Parathyroid adenoma (tissue), 2 donors: Measurements from ENCODE around the gene DOCK10.

Experiments used
- H2AFZ ChIP-seq: fragments of 300-600 bp; sonication (generic); one replicate; pipeline ENCODE4 v1.7.0; 2017; ENCODE audit warnings: antibody characterized with exemption, mild to moderate bottlenecking
- H3K27ac ChIP-seq: fragments of 300-600 bp; sonication (generic); one replicate; pipeline ENCODE4 v1.7.0; 2017
- H3K27me3 ChIP-seq: fragments of 300-600 bp; sonication (generic); one replicate; pipeline ENCODE4 v1.7.0; 2017; ENCODE audit warnings: low read length; ENCODE audit not compliant: control insufficient read depth, insufficient read depth
- H3K36me3 ChIP-seq: fragments of 300-600 bp; sonication (generic); one replicate; pipeline ENCODE4 v1.7.0; 2017; ENCODE audit warnings: low read length; ENCODE audit not compliant: control insufficient read depth, insufficient read depth
- H3K4me1 ChIP-seq: fragments of 300-600 bp; sonication (generic); one replicate; pipeline ENCODE4 v1.7.0; 2017; ENCODE audit warnings: control low read depth
- H3K4me2 ChIP-seq: fragments of 300-600 bp; sonication (generic); one replicate; pipeline ENCODE4 v1.7.0; 2017; ENCODE audit warnings: low read length
- H3K4me3 ChIP-seq: fragments of 300-600 bp; sonication (generic); one replicate; pipeline ENCODE4 v1.7.0; 2017; ENCODE audit warnings: low read depth, low read length
- H3K79me2 ChIP-seq: fragments of 300-600 bp; sonication (generic); one replicate; pipeline ENCODE4 v1.7.0; 2017; ENCODE audit warnings: control low read depth
- H3K9ac ChIP-seq: fragments of 300-600 bp; sonication (generic); one replicate; pipeline ENCODE4 v1.7.0; 2017; ENCODE audit warnings: mild to moderate bottlenecking
- H3K9me3 ChIP-seq: fragments of 300-600 bp; sonication (generic); one replicate; pipeline ENCODE4 v1.7.0; 2017; ENCODE audit warnings: low read length; ENCODE audit not compliant: control insufficient read depth
- TF ChIP-seq, protein P1 (sequence below): fragments of 300-600 bp; sonication (generic); IDR thresholded peaks from one replicate; pipeline ENCODE4 v1.7.0; 2017; ENCODE audit warnings: antibody characterized with exemption, mild to moderate bottlenecking
- donor health status: primary hyperparathyroidism.

DOCK10 gene

DNA sequence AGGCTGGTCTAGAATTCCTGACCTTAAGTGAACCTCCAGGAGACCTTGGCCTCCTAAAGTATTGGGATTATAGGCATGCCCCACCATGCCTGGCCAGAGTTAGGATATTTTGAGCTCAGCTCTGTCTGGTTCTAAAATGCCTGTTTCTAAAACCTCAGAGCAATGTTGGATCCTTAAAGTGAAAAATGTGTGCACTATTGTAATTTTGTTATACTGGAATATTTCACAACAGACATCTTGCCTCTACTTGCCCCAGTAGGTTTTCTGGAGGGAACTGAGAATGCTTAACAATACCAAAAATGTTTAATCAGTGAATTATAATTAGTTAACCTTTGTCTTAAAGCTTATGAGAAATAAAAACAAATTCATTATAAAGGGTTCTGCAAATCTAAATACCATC lies 181.5 kb downstream of the DOCK10 start:
- H2AFZ ChIP-seq = no peak overlapping the region
- H3K79me2 ChIP-seq = no peaks in the 10 kb centered on the region
- no peak overlapping the region for H3K9ac ChIP-seq
- H3K4me3 ChIP-seq = no peak overlapping the region
- H3K36me3 ChIP-seq = no peaks in the 10 kb centered on the region
- TF ChIP-seq, protein P1, sequence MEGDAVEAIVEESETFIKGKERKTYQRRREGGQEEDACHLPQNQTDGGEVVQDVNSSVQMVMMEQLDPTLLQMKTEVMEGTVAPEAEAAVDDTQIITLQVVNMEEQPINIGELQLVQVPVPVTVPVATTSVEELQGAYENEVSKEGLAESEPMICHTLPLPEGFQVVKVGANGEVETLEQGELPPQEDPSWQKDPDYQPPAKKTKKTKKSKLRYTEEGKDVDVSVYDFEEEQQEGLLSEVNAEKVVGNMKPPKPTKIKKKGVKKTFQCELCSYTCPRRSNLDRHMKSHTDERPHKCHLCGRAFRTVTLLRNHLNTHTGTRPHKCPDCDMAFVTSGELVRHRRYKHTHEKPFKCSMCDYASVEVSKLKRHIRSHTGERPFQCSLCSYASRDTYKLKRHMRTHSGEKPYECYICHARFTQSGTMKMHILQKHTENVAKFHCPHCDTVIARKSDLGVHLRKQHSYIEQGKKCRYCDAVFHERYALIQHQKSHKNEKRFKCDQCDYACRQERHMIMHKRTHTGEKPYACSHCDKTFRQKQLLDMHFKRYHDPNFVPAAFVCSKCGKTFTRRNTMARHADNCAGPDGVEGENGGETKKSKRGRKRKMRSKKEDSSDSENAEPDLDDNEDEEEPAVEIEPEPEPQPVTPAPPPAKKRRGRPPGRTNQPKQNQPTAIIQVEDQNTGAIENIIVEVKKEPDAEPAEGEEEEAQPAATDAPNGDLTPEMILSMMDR = no peak
- H3K9me3 ChIP-seq = no peaks in the 10 kb centered on the region
- no peak overlapping the region for H3K4me2 ChIP-seq
- no peaks in the 10 kb centered on the region for H3K4me1 ChIP-seq
- no peaks in the 10 kb centered on the region for H3K27me3 ChIP-seq
- no peak overlapping the region for H3K27ac ChIP-seq

DNA sequence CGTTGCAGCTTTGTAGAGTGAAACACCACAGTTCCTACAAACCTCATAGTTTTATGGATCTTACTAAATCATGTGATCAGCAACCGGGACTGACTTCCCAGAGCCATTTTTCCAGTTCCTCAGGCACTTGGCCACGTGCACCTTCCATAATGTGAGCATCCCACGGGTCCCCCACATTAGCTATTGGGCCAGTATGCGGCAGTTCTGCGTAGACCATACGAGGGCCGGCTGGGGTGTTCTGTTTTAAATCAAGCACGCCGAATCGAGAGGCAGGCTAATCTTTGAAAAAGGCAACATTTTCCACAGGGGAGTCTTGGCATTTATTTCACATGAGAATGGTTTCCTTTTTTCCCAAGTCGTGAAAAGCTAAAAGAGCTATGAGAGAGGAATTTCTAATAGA lies 190.5 kb downstream of the DOCK10 start:
- no peak overlapping the region for H3K27ac ChIP-seq
- TF ChIP-seq, protein P1 = no peak
- H3K27me3 ChIP-seq = no peaks in the 10 kb centered on the region
- no peaks in the 10 kb centered on the region for H3K36me3 ChIP-seq
- no peak overlapping the region for H3K4me2 ChIP-seq
- no peaks in the 10 kb centered on the region for H3K4me1 ChIP-seq
- no peak overlapping the region for H3K4me3 ChIP-seq
- H2AFZ ChIP-seq = no peak overlapping the region
- H3K9ac ChIP-seq = no peak overlapping the region
- no peaks in the 10 kb centered on the region for H3K79me2 ChIP-seq
- no peaks in the 10 kb centered on the region for H3K9me3 ChIP-seq

DNA sequence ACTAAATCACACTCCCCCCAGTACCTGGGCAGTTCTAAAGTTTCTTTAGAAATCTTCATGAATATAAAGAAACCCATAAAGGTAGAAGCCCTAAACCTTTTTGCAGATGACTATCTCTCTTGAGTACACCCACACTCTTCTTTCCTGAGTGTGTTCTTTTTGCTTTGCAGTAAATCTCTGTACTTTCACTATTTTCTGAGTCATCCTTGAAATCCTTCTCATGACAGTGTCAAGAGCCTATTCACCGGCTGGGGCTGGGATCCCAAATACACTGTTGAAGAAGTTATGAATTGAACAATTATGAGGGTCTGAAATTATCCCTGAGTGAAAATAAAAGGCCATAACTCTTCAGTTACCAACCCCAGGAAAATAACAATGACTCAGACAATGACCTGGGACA lies 192.2 kb downstream of the DOCK10 start:
- Histone ChIP-seq H3K27ac (no peak overlapping the region), H3K79me2 (no peaks in the 10 kb centered on the region), H3K9ac (no peak overlapping the region), H3K4me2 (no peak overlapping the region), H3K27me3 (no peaks in the 10 kb centered on the region), H3K36me3 (no peaks in the 10 kb centered on the region), H3K4me3 (no peak overlapping the region), H3K9me3 (no peaks in the 10 kb centered on the region), H2AFZ (no peak overlapping the region), H3K4me1 (no peaks in the 10 kb centered on the region)
- TF ChIP-seq, protein P1 = no peak

DNA sequence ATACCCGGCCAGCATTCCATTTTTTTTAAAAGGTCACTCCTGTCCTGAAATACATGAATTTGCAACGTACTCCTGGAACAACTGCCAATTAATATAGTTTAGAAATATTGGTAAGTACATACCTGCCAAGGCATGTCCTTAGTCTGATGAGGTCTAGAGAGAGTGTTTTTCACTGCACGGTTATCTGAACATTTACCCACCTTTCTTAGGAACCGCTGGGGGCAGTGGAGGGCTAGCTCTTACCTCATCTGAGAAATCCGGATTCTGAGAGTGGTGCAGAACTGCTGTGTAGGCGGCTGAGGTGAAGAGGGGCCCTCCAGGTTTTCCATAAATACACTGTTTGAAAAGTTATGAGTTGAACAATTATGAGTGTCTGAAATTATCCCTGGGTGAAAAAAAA lies 193.0 kb downstream of the DOCK10 start:
- Histone ChIP-seq H3K9ac (no peak overlapping the region), H3K4me2 (no peak overlapping the region), H3K79me2 (no peaks in the 10 kb centered on the region), H3K27me3 (no peaks in the 10 kb centered on the region), H3K4me3 (no peak overlapping the region), H3K4me1 (no peaks in the 10 kb centered on the region), H3K27ac (no peak overlapping the region), H3K9me3 (no peaks in the 10 kb centered on the region), H2AFZ (no peak overlapping the region), H3K36me3 (no peaks in the 10 kb centered on the region)
- TF ChIP-seq, protein P1 = no peak

DNA sequence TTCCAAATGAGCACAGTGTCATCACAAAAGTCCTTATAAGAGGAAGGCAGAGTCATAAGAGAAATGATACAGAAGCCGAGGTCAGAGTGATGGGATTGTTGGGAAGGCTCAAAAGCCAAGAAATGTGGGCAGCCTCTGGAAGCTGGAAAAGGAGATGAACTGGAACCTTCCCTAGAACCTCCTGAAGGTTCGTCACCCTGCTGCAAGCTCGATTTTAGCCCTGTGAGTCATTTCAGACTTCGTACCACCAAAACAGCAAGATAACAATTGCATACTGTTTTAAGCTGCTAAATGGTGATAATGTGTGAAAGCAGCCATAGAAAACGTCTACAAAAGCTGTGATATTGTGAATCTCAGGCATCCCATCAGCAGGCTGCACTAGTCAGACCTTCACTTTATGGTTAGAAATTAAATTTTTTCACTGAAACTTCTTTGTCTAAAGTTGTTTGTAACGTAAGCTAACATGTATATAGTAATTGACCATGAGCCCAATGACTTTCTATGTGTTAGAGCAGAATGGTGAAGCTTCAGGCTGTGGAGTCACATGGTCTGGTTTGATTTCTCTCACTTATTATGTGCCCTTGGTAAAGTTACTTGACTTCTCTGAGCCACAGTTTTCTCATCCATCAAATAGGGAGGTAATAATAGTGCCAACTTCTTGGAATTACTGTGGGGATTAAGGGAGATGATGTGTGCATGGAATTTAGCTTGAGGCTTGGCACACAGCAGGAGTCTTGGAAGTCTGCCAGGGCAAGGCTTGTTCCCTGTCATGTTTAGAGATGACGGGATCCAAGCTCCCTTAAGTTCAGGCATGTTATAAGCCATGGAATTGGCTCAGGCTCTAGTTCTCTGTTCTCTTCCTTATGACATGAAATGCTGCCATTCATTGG lies 194.1 kb downstream of the DOCK10 start:
- TF ChIP-seq, protein P1 = no peak
- no peak overlapping the region for H3K27ac ChIP-seq

More for the DNA sequence above, 194.1 kb downstream of the DOCK10 start:
- no peak overlapping the region for H3K4me3 ChIP-seq
- H3K27me3 ChIP-seq = no peaks in the 10 kb centered on the region
- no peaks in the 10 kb centered on the region for H3K9me3 ChIP-seq
- no peak overlapping the region for H2AFZ ChIP-seq
- H3K4me1 ChIP-seq = no peaks in the 10 kb centered on the region
- no peak overlapping the region for H3K4me2 ChIP-seq
- H3K36me3 ChIP-seq = no peaks in the 10 kb centered on the region
- no peaks in the 10 kb centered on the region for H3K79me2 ChIP-seq
- H3K9ac ChIP-seq = no peak overlapping the region
